NAMALWA (cell line): ENCODE measurements around the gene SLC25A22.

Experiments used
- DNase-seq: peaks from one replicate; pipeline ENCODE4 v3.0.0-alpha.2; 2015; ENCODE audit warnings: low spot score

Gene SLC25A22

GRCh38 chr11:803467-803742 lies 5.3 kb upstream of the SLC25A22 start:
- no peak for DNase-seq

GRCh38 chr11:802693-803466 lies 4.8 kb upstream of the SLC25A22 start:
- DNase-seq, result no peak

DNA sequence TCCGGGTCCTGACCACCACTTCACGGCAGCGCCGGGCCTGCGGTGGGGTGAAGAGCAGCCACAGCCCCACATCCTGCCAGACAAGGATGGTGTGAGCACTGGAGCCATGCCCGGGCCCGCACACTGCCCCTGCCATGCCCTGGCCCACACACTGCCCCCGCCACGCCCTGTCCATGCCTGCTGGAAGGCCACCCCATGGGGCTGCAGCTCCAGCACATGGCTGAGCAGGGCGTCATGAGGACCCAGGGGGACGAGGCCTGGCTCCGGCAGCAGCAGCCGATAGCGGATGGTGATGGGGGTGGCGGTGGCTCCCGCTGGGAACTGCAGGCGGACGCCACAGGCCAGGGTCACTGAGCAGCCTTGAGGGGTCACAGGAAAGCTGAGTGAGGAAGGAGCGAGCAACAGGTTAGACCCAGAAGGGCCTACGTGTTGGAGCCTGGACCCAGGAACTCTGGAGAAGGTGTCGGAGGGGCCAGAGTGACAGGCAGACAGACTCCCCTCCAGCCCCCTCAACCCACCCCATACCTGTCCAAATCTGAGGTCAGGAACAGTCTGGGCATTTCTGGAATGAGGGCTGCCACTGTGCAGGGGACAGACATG lies 4.0 kb upstream of the SLC25A22 start:
- no peak for DNase-seq

DNA sequence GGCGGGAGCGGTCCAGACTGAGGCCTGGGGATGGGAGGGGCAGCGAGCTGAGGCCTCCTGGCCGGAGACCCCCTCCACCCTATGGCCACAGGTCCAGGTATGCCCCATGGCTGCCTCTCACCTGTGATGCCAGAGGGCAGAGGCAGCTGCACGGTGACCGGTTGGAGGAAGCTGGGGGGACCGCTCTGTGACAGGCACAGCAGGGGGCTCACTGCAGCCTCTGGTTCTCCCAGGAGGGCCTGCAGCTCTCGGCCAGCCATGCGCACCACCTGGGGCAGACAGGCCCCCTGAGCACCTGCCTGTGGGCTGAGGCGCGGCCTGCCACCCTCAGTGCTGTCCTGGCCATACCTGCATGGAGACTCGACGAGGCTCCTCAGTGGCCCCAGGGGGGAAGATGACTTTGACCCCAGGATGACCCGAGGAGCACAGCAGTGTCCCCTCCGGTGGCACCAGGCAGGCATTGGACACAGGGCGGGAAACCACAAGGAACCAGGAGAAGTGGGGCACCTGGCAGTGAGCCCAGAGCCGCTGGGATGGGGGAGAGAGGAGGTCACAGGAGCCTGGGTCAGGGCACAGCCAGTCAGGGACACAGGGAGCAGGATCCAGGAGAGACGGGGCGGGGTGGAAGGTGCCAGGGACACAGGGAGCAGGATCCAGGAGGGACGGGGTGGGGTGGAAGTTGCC lies 3.2 kb upstream of the SLC25A22 start:
- no peak for DNase-seq

DNA sequence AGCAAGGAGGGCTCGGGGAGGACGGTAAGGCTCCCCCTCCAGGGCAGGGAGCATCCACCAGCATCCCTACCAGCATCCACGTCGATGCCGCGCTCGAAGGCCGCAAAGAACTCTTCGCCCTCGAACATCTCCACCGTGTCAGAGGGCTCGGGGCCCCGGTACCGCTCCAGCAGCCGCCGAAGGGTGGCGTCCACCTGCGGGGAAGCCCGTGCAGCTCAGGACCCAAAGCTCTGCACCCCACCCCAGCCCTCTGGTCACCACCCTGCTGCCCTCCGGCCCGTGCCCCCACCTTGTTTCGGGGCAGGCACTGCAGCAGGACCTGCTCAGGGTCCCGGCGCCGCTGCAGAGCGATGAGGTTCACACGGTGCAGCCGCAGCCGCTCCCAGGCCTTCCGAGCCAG lies 2.4 kb upstream of the SLC25A22 start:
- DNase-seq, result no peak

DNA sequence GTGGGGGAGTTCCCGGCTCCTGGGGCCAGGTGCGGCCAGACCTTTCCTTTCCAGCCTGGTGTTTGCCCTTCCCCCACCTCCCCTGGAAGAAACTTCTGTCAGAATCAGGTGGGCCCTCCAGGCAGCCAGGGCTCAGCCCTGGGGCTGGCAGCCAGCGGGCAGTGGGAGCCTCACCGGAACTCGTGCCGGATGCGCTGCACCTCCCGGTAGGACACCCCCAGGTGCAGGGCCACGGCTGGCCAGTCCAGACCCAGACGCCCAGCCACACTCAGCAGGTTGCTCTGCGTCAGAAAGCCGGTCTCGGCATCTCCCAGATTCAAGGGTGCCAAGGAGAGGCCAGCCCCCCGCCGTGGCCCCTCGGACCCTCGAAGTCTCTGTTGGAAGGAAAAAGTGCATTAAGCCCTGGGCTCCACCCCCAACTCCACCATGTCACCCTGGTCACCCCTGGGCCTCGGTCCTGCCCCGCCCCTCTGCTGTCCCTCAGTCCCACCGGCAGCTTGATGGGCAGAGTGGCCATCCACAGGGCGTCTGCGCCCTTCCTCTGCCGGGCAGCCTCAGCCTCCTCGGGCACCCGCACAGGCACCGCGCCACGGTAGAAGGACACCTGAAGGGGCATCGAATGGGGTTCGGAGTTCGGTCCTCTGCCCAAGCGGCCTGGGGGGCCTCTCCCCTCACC lies 1.7 kb upstream of the SLC25A22 start:
- DNase-seq, result no peak

GRCh38 chr11:797296-798092 lies 587 bp downstream of the SLC25A22 start:
- DNase-seq, result peak; percentile 94

GRCh38 chr11:796565-797295 lies 1.4 kb downstream of the SLC25A22 start:
- no peak for DNase-seq

DNA sequence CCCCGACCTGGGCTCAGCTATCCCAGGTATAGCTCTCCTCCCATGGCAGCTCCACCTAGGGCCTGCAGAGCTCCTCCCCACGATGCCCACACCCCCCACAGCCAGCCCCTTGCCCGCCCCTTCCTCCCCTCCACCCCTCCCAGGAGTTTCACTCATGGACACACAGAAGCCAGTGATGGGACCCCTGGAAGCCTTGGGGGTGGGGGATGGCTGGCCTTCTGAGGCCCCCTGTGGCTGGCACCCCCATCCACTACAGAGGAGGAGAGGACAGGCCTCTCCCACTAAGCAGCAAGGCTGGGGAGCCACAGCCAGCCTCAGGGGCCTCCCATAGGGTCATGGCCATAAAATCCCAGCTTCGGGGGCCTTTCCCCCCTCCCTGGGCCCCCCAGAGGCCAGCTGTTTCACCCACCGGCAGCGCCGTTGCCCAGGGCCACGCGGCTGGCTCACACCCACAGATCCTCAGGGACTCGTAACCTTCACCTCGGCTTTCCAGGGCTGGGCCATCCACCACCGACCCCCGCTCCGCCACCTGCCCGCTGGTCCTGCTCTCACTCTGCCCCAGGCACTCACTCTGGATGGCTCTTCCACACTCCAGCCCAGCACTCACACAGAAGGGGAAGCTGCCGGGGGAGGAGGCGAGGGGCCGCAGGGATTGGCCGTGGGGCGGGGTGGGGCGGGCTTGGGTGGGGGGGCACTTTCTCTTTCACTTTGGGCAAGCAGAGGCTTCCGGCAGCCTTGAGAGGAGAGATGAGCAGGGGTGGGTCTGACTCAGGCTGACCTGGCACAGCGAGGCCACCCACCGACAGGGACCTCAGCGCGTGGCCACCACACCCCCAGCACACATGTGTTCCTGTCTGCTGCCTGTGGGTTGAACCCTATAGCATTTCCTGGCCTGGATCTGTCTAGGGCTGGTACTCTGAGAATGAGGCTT lies 2.2 kb downstream of the SLC25A22 start:
- DNase-seq, result peak; percentile 86

- DNase-seq, result peak; percentile 42
Observed at GRCh38 chr11:794766-795633, 3.1 kb downstream of the SLC25A22 start.

- DNase-seq, result no peak
Observed at GRCh38 chr11:794013-794765, 3.9 kb downstream of the SLC25A22 start.

DNA sequence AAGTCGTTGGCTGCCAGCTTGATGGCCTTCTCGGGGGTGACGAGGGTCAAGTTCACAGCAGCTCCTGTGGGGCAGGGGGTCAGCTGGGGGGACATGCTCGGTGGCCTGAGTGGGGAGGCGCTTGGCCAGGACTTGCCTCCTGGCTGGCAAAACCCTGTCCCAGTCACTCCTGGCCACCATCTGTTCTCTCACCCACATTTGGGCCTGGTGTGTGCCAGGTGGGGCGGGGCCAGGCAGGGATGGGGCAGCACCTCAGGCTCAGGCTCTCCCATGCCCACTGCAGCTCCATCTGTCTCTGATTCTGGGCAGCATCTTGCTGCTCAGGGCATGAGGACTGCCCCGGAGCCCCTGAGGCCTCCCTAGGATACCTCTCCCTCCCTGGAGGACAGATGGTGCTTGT lies 4.5 kb downstream of the SLC25A22 start:
- no peak for DNase-seq

DNA sequence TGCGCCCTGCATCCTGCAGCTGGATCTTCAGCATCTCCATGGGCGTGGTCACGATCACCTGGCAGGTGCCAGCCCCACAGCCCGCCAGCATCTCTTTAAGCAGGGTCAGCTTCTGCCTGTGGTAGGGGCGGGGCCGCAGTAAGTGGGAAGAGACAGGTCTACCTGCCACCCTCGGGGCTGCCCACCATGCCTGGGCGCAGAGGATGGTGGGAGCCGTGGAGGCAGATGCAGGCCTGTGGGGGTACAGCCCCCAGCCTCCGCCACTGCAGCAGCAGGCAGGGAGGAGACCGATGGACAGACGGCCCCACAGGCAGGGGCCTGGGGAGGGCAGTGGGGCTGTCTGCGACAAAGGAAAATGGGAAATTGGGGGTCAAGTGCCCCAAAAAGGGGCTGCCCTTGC lies 5.2 kb downstream of the SLC25A22 start:
- DNase-seq, result no peak

DNA sequence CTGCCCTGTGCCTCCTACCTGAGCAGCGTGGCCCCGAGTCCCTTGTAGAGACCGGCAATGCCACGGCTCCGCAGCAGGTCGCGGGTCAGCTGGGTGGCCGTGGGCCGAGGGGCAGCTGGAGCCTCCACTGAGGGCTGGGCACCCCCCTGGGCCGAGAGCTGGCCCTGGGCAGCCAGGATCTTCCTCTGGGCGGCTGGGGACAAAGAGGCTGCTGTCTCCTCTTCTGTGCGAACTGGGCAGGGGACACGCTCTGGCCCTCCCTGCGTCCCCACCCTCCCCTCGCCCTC lies 5.6 kb downstream of the SLC25A22 start:
- DNase-seq, result no peak

DNA sequence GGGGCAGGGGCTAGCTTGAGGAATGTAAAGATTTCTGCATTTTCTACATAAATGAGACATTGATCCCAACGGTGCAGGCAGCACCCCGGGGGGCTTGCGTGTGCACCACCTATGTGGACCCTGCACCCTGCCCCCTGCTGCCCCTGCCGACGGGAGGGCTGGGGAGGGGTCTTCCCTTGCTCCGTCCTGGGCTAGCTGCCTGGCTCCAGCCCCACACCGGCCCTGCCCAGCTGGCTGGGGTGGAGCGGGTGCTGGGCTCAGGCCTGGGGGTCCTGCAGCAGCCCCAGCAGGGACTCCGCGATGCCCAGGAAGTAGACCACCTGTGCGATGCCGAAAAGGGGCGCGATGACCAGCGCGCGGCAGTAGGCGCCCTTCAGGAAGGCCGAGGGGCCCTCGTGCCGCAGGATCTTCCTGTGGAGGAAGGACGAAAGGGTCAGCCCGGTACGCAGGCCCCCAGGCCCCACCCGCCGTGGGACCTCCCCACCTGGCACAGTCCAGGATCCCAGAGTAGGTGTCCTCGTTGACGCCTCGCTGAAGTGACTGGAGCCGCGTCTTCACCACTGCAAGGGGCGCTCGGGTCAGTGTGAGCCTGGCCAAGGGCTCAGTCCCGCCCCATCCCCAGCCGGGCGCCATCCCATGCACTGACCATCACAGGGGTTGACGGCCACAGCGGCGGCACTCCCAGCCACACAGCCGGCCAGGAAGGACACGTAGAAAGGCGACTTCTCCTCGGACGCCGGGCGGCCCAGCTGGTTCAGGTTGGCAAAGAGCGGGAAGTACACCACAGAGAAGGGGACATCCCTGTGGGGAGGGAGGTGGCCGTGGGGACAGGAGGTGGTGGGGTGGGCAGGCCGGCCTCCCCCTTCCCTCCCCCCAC lies 6.2 kb downstream of the SLC25A22 start:
- DNase-seq, result no peak

DNA sequence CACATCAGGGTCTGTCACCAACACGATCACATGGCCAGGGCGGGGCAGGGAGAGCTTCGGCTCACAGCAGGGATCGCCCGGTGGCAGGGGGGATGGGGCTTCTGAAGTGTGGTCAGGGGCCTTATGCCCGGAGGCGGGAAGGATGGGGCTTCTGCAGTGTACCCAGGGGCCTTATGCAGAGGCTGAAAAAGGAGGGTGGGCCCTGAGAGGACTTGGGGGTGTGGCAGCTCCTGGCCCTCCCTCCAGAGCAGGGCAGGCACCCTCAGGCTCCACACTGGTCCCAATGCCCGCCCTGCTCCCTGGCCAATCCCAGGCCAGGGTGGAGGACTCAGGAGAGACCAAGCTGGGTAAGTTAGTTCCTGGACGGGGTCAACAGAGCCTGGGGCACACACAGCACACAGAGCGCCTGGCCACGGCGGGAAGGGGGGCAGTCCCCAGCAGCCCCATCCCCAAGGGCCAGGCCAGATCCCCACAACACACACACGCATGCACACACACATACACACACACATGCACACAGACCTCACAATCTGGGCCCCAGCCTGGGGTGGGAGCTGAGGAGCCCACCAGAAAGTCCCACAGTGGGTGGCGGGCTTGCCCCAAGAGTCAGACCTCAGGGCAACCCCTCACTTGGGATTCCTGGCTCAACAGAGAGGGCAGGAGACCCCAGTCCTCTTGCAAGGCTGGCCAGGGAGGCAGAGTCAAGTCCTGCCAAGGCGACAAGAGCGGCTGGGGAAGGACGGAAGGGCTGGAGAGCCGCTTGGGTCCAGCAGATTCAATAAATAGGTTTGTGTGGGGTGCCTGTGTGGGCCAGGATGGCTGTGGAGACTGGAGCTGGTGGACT lies 7.1 kb downstream of the SLC25A22 start:
- DNase-seq, result no peak

DNA sequence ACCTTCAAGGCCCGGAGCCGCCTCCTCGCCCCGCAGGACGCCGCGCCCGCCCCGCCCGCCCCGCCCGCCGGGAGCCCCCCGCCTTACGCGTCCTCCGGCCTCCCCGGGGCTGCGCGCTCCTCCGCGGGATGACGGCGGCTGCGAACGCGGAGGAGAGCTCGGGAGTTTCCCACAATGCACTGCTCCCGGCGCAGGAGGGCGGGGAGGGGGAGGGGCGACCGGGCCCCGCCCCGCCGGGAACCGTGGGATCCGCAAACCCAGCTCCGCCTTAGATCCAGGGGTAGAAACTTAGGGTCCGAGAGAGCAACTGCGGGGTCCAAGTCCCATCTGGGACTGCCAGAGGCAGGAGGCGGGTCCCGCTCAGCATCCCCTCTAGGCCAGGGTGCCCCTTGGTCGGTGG lies 8.1 kb downstream of the SLC25A22 start, which contains the start of gene CEND1:
CEND1 (minus strand) TSS at position 148 of the 400 bp plus-strand sequence. CDS start 1,514 bp downstream, outside the sequence.
- DNase-seq, result no peak
